ENCODE data around the gene SLAMF8.

The SLAMF8 gene

DNA sequence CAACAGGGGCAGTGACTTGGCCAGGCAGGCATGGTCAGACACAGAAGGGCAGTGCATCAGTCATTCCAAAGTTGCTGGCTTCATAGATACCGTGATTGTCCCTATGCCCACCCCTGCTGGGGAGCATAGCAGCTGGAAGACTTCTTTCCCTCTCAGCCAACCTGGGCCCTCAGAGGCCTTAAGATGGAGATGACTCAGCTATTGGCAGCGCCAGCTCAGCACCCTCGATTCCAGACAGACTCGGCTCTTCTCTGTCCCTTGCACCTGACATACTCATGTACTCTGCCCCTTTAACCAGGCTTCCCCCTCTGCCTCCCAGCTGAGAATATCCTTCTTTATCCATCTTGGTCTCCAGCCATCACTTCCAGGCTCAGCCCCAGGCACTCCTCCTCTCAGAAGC, 16.8 kb downstream of the SLAMF8 start:
- TF ChIP-seq SPI1 (IDR thresholded peaks at IDR 0.05; ENCODE audit: borderline replicate concordance, low read depth) (no peak), POLR2AphosphoS5 (IDR thresholded peaks at IDR 0.05; ENCODE audit: low read depth) (no peak), GABPA (IDR thresholded peaks at IDR 0.05; ENCODE audit: low read depth) (no peak)
- TF ChIP-seq, protein P1, sequence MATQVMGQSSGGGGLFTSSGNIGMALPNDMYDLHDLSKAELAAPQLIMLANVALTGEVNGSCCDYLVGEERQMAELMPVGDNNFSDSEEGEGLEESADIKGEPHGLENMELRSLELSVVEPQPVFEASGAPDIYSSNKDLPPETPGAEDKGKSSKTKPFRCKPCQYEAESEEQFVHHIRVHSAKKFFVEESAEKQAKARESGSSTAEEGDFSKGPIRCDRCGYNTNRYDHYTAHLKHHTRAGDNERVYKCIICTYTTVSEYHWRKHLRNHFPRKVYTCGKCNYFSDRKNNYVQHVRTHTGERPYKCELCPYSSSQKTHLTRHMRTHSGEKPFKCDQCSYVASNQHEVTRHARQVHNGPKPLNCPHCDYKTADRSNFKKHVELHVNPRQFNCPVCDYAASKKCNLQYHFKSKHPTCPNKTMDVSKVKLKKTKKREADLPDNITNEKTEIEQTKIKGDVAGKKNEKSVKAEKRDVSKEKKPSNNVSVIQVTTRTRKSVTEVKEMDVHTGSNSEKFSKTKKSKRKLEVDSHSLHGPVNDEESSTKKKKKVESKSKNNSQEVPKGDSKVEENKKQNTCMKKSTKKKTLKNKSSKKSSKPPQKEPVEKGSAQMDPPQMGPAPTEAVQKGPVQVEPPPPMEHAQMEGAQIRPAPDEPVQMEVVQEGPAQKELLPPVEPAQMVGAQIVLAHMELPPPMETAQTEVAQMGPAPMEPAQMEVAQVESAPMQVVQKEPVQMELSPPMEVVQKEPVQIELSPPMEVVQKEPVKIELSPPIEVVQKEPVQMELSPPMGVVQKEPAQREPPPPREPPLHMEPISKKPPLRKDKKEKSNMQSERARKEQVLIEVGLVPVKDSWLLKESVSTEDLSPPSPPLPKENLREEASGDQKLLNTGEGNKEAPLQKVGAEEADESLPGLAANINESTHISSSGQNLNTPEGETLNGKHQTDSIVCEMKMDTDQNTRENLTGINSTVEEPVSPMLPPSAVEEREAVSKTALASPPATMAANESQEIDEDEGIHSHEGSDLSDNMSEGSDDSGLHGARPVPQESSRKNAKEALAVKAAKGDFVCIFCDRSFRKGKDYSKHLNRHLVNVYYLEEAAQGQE (IDR thresholded peaks at IDR 0.05; ENCODE audit: insufficient replicate concordance, low read depth): no peak
- peaks cover 8% of the 10 kb centered on the region for H3K27me3 ChIP-seq (ENCODE audit: insufficient read depth, poor library complexity, severe bottlenecking)
- DNase-seq (ENCODE audit: low read depth in 1 of 2, low spot score in 1 of 2): no peak
- H3K27ac ChIP-seq (replicated peaks): no peak overlapping the region
- no peak overlapping the region for H3K4me3 ChIP-seq (replicated peaks; ENCODE audit: insufficient read depth, low read length)

DNA sequence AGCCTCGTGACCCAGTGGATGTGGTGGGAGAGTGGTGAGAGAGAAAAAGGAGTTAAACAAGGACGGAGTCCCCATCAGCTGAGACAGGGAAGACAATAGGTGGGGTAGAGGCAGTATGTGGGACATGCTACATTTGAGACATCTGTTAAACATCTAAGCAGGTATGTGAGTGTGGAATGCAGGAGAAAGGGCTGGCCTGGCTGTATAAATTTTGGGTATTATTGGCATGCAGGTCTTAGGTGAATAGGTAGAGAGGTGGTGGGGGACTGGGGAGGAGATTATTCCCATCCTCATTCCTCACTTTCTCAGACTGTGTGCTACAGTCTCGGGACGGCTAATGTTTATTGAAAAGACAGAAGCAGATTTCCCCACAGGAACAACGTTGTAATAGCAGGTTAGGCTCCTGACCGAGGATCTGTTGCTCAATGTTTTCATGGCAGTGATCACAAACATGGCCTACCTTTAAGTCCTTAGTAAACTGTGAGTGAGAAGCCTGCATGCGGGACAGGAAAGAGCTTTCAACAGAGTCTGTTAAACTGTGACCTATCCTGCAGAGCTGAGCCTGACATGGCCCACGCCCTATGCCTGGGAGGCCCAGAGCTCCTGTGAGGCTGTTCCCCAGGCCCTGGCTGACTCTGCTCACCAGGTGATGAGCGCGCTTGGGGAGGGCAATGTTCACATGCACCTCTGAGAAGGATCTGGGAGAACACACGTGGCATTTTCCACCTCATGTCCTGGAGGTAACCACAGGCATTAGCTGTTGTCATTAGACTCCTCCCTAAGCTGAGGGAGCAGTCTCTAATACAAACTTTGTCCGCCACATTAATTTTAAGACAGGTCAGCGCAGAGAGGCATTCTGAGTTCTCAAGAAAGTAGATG, 19.3 kb downstream of the SLAMF8 start:
- H3K27ac ChIP-seq (replicated peaks): no peak overlapping the region
- peak in 1 of 2 experiments; percentile 14 for DNase-seq (ENCODE audit: low read depth in 1 of 2, low spot score in 1 of 2)
- TF ChIP-seq, protein P1 (IDR thresholded peaks at IDR 0.05; ENCODE audit: insufficient replicate concordance, low read depth): no peak
- no peak for TF ChIP-seq POLR2AphosphoS5 (IDR thresholded peaks at IDR 0.05; ENCODE audit: low read depth)
- TF ChIP-seq SPI1 (IDR thresholded peaks at IDR 0.05; ENCODE audit: borderline replicate concordance, low read depth): no peak
- TF ChIP-seq, protein P2, sequence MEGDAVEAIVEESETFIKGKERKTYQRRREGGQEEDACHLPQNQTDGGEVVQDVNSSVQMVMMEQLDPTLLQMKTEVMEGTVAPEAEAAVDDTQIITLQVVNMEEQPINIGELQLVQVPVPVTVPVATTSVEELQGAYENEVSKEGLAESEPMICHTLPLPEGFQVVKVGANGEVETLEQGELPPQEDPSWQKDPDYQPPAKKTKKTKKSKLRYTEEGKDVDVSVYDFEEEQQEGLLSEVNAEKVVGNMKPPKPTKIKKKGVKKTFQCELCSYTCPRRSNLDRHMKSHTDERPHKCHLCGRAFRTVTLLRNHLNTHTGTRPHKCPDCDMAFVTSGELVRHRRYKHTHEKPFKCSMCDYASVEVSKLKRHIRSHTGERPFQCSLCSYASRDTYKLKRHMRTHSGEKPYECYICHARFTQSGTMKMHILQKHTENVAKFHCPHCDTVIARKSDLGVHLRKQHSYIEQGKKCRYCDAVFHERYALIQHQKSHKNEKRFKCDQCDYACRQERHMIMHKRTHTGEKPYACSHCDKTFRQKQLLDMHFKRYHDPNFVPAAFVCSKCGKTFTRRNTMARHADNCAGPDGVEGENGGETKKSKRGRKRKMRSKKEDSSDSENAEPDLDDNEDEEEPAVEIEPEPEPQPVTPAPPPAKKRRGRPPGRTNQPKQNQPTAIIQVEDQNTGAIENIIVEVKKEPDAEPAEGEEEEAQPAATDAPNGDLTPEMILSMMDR (IDR thresholded peaks at IDR 0.05; ENCODE audit: insufficient read depth, low read length): no peak
- no peak for TF ChIP-seq GABPA (IDR thresholded peaks at IDR 0.05; ENCODE audit: low read depth)
- H3K27me3 ChIP-seq (ENCODE audit: insufficient read depth, poor library complexity, severe bottlenecking): peaks cover 8% of the 10 kb centered on the region
- no peak overlapping the region for H3K4me3 ChIP-seq (replicated peaks; ENCODE audit: insufficient read depth, low read length)

DNA sequence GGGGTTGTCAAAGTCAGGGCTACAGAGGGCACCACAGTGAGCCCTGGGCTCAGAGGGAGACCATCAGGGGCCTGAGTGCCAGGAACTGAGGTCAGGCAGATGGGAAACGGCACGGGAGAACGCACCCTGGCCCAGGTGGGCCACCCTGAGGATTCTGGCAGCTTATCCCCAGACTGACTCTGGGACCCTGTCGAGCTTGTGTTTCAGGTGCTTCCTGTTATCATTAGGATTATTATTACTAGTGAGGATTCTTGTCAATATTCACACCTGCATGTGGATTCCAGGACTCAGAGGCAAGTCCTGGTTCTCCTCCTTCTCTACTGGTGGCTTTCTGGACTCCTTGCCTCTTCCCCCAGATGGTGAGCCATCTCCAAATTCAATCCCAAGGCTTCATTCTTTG, 20.6 kb downstream of the SLAMF8 start:
- Histone ChIP-seq H3K4me3 (replicated peaks; ENCODE audit: insufficient read depth, low read length) (no peak overlapping the region), H3K27me3 (ENCODE audit: insufficient read depth, poor library complexity, severe bottlenecking) (peaks cover 8% of the 10 kb centered on the region), H3K27ac (replicated peaks) (no peak overlapping the region)
- no peak for TF ChIP-seq POLR2AphosphoS5 (IDR thresholded peaks at IDR 0.05; ENCODE audit: low read depth)
- TF ChIP-seq, protein P1 (IDR thresholded peaks at IDR 0.05; ENCODE audit: insufficient replicate concordance, low read depth): no peak
- no peak for TF ChIP-seq GABPA (IDR thresholded peaks at IDR 0.05; ENCODE audit: low read depth)
- TF ChIP-seq, protein P2 (IDR thresholded peaks at IDR 0.05; ENCODE audit: insufficient read depth, low read length): no peak
- TF ChIP-seq SPI1 (IDR thresholded peaks at IDR 0.05; ENCODE audit: borderline replicate concordance, low read depth): no peak
- no peak for DNase-seq (ENCODE audit: low read depth in 1 of 2, low spot score in 1 of 2)

Measured in HL-60 (cell line).